ENCODE data around the gene DYNC2H1.

DYNC2H1 gene

GRCh38 chr11:103453126-103453525 is 343.9 kb downstream of the DYNC2H1 start:
- DNase-seq: no peak
- Mint-ChIP-seq H3K4me3 (no peak overlapping the region), H3K4me1 (no peaks in the 10 kb centered on the region), H3K27me3 (no peaks in the 10 kb centered on the region), H3K27ac (no peak overlapping the region), H3K9me3 (no peaks in the 10 kb centered on the region), H3K36me3 (no peaks in the 10 kb centered on the region)
- ATAC-seq (replicated peaks): no peak

GRCh38 chr11:103453915-103454709 is 344.9 kb downstream of the DYNC2H1 start:
- no peaks in the 10 kb centered on the region for H3K4me1 Mint-ChIP-seq
- no peaks in the 10 kb centered on the region for H3K36me3 Mint-ChIP-seq
- no peak for DNase-seq
- ATAC-seq (replicated peaks): no peak
- H3K27ac Mint-ChIP-seq: no peak overlapping the region
- no peaks in the 10 kb centered on the region for H3K27me3 Mint-ChIP-seq
- no peaks in the 10 kb centered on the region for H3K9me3 Mint-ChIP-seq
- no peak overlapping the region for H3K4me3 Mint-ChIP-seq

- H3K27ac Mint-ChIP-seq: no peak overlapping the region
Observed at GRCh38 chr11:103464420-103464819, 355.2 kb downstream of the DYNC2H1 start.

GRCh38 chr11:103465555-103466140 is 356.4 kb downstream of the DYNC2H1 start:
- Mint-ChIP-seq H3K27ac (no peak overlapping the region), H3K36me3 (no peaks in the 10 kb centered on the region), H3K9me3 (no peaks in the 10 kb centered on the region), H3K27me3 (no peaks in the 10 kb centered on the region), H3K4me1 (no peaks in the 10 kb centered on the region), H3K4me3 (no peak overlapping the region)
- DNase-seq (no peak), ATAC-seq (replicated peaks) (no peak)

More at GRCh38 chr11:103464420-103464819, 355.2 kb downstream of the DYNC2H1 start:
- Mint-ChIP-seq H3K9me3 (no peaks in the 10 kb centered on the region), H3K27me3 (no peaks in the 10 kb centered on the region), H3K4me1 (no peaks in the 10 kb centered on the region), H3K36me3 (no peaks in the 10 kb centered on the region), H3K4me3 (no peak overlapping the region)
- DNase-seq: no peak
- ATAC-seq (replicated peaks): no peak

- H3K9me3 Mint-ChIP-seq: no peaks in the 10 kb centered on the region
- ATAC-seq (replicated peaks): no peak
Observed at GRCh38 chr11:103471546-103471945, 362.3 kb downstream of the DYNC2H1 start.

GRCh38 chr11:103476874-103477273 is 367.6 kb downstream of the DYNC2H1 start:
- Mint-ChIP-seq H3K4me3 (no peak overlapping the region), H3K27me3 (no peaks in the 10 kb centered on the region), H3K27ac (no peak overlapping the region), H3K36me3 (no peaks in the 10 kb centered on the region), H3K4me1 (no peaks in the 10 kb centered on the region), H3K9me3 (no peaks in the 10 kb centered on the region)
- ATAC-seq (replicated peaks): no peak
- no peak for DNase-seq

More at GRCh38 chr11:103471546-103471945, 362.3 kb downstream of the DYNC2H1 start:
- no peak overlapping the region for H3K4me3 Mint-ChIP-seq
- no peak overlapping the region for H3K27ac Mint-ChIP-seq
- H3K27me3 Mint-ChIP-seq: no peaks in the 10 kb centered on the region
- H3K4me1 Mint-ChIP-seq: no peaks in the 10 kb centered on the region
- no peak for DNase-seq
- H3K36me3 Mint-ChIP-seq: no peaks in the 10 kb centered on the region

- Mint-ChIP-seq H3K4me1 (no peaks in the 10 kb centered on the region), H3K27me3 (no peaks in the 10 kb centered on the region), H3K9me3 (no peaks in the 10 kb centered on the region), H3K36me3 (no peaks in the 10 kb centered on the region), H3K27ac (no peak overlapping the region), H3K4me3 (no peak overlapping the region)
- DNase-seq: no peak
- ATAC-seq (replicated peaks): no peak
Observed at GRCh38 chr11:103480421-103480820, 371.2 kb downstream of the DYNC2H1 start.

- peaks cover 0 to 3% of the 10 kb centered on the region in 2 donors for H3K9me3 Mint-ChIP-seq
- DNase-seq (no peak), ATAC-seq (replicated peaks) (no peak)
- no peak overlapping the region for H3K4me3 Mint-ChIP-seq
- H3K27me3 Mint-ChIP-seq: no peaks in the 10 kb centered on the region
- no peaks in the 10 kb centered on the region for H3K36me3 Mint-ChIP-seq
- peaks cover 0 to 2% of the 10 kb centered on the region in 2 donors for H3K4me1 Mint-ChIP-seq
- H3K27ac Mint-ChIP-seq: no peak overlapping the region
Observed at GRCh38 chr11:103483996-103484395, 374.8 kb downstream of the DYNC2H1 start.

- peaks cover 0 to 3% of the 10 kb centered on the region in 2 donors for H3K9me3 Mint-ChIP-seq
- DNase-seq: no peak
- no peak overlapping the region for H3K27ac Mint-ChIP-seq
- H3K4me1 Mint-ChIP-seq: peaks cover 0 to 2% of the 10 kb centered on the region in 2 donors
- no peak overlapping the region for H3K4me3 Mint-ChIP-seq
- H3K27me3 Mint-ChIP-seq: no peaks in the 10 kb centered on the region
- H3K36me3 Mint-ChIP-seq: no peaks in the 10 kb centered on the region
- ATAC-seq (replicated peaks): no peak
Observed at GRCh38 chr11:103484545-103484944, 375.3 kb downstream of the DYNC2H1 start.

- Mint-ChIP-seq H3K9me3 (peaks cover 4 to 5% of the 10 kb centered on the region in 2 donors), H3K36me3 (no peaks in the 10 kb centered on the region), H3K4me3 (no peak overlapping the region), H3K4me1 (peaks cover 0 to 2% of the 10 kb centered on the region in 2 donors), H3K27me3 (no peaks in the 10 kb centered on the region), H3K27ac (no peak overlapping the region)
- ATAC-seq (replicated peaks) (no peak), DNase-seq (no peak)
Observed at GRCh38 chr11:103486604-103487003, 377.4 kb downstream of the DYNC2H1 start.

- no peak overlapping the region for H3K27ac Mint-ChIP-seq
- no peak overlapping the region for H3K4me3 Mint-ChIP-seq
- DNase-seq: no peak
- peaks cover 0 to 2% of the 10 kb centered on the region in 2 donors for H3K4me1 Mint-ChIP-seq
- peaks cover 4 to 7% of the 10 kb centered on the region in 2 donors for H3K9me3 Mint-ChIP-seq
- H3K36me3 Mint-ChIP-seq: no peaks in the 10 kb centered on the region
- no peak for ATAC-seq (replicated peaks)
- H3K27me3 Mint-ChIP-seq: no peaks in the 10 kb centered on the region
Observed at GRCh38 chr11:103487113-103487512, 377.9 kb downstream of the DYNC2H1 start.

GRCh38 chr11:103488031-103488461 is 378.8 kb downstream of the DYNC2H1 start:
- peaks cover 0 to 2% of the 10 kb centered on the region in 2 donors for H3K4me1 Mint-ChIP-seq
- peaks cover 4 to 7% of the 10 kb centered on the region in 2 donors for H3K9me3 Mint-ChIP-seq
- DNase-seq (no peak), ATAC-seq (replicated peaks) (no peak)
- H3K36me3 Mint-ChIP-seq: no peaks in the 10 kb centered on the region
- H3K4me3 Mint-ChIP-seq: no peak overlapping the region
- no peak overlapping the region for H3K27ac Mint-ChIP-seq
- no peaks in the 10 kb centered on the region for H3K27me3 Mint-ChIP-seq

- no peak overlapping the region for H3K4me3 Mint-ChIP-seq
- ATAC-seq (replicated peaks) (no peak), DNase-seq (no peak)
- H3K9me3 Mint-ChIP-seq: peaks cover 4 to 7% of the 10 kb centered on the region in 2 donors
- no peaks in the 10 kb centered on the region for H3K36me3 Mint-ChIP-seq
- H3K27ac Mint-ChIP-seq: no peak overlapping the region
- no peaks in the 10 kb centered on the region for H3K27me3 Mint-ChIP-seq
- H3K4me1 Mint-ChIP-seq: peaks cover 0 to 2% of the 10 kb centered on the region in 2 donors
Observed at GRCh38 chr11:103488579-103488978, 379.4 kb downstream of the DYNC2H1 start.

GRCh38 chr11:103491777-103492176 is 382.6 kb downstream of the DYNC2H1 start:
- H3K27ac Mint-ChIP-seq: no peak overlapping the region
- H3K4me3 Mint-ChIP-seq: no peak overlapping the region
- ATAC-seq (replicated peaks): no peak
- H3K27me3 Mint-ChIP-seq: no peaks in the 10 kb centered on the region
- no peak for DNase-seq
- peaks cover 4 to 9% of the 10 kb centered on the region in 2 donors for H3K9me3 Mint-ChIP-seq
- H3K36me3 Mint-ChIP-seq: no peaks in the 10 kb centered on the region
- H3K4me1 Mint-ChIP-seq: peaks cover 0 to 2% of the 10 kb centered on the region in 2 donors

GRCh38 chr11:103494491-103494890 is 385.3 kb downstream of the DYNC2H1 start:
- peaks cover 4 to 6% of the 10 kb centered on the region in 2 donors for H3K9me3 Mint-ChIP-seq
- H3K4me3 Mint-ChIP-seq: no peak overlapping the region
- no peak for DNase-seq
- no peaks in the 10 kb centered on the region for H3K36me3 Mint-ChIP-seq
- ATAC-seq (replicated peaks): no peak
- H3K4me1 Mint-ChIP-seq: no peaks in the 10 kb centered on the region
- H3K27ac Mint-ChIP-seq: no peak overlapping the region
- H3K27me3 Mint-ChIP-seq: no peaks in the 10 kb centered on the region
